ENCODE measurements around the gene CCKAR. TPM values are rescaled to one million over a fixed set of nuclear protein-coding genes. Genes with fewer than 3 reads are reported as not detected.

CCKAR gene
- polyA plus RNA-seq, 1 donor (not counting 4 experiments of a cell fraction or from before 2014, with no cell fraction given), result not detected

DNA sequence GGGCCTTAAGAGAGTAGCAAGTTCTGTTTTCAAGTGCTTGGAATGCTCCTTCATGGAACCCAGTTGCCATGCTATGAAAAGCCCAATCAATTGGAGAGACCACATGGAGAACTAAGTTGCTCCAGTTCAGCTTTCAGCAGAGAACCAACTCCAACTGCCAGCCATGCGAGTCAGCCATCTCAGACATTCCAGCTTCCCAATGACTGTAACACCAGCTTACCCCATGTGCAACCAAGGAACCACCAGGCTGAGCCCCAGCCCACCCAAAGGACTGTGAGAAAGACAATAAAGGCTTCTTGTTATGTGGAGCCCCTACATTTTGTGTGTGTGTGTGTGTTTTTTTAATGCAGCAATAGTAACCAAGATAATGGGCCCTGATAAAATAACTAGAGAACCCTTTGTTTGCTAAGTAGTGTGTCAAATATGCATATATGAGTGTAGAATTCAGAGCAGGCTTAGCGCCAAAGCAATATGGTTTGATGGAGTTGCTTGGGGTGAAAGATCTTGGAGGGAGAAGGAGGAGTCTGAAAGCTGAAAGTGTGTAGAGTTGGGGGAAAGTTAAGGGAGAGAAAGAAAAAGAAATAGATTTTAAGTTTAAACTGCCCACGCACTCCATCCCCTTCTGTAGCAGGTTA, 35.0 kb upstream of the CCKAR start:
- dilution Hi-C loops (cut with MboI; ENCODE audit: extremely low pct_ligation_motif_present, low sequenced_read_pairs), result no loop called here
- TF ChIP-seq, protein P1, sequence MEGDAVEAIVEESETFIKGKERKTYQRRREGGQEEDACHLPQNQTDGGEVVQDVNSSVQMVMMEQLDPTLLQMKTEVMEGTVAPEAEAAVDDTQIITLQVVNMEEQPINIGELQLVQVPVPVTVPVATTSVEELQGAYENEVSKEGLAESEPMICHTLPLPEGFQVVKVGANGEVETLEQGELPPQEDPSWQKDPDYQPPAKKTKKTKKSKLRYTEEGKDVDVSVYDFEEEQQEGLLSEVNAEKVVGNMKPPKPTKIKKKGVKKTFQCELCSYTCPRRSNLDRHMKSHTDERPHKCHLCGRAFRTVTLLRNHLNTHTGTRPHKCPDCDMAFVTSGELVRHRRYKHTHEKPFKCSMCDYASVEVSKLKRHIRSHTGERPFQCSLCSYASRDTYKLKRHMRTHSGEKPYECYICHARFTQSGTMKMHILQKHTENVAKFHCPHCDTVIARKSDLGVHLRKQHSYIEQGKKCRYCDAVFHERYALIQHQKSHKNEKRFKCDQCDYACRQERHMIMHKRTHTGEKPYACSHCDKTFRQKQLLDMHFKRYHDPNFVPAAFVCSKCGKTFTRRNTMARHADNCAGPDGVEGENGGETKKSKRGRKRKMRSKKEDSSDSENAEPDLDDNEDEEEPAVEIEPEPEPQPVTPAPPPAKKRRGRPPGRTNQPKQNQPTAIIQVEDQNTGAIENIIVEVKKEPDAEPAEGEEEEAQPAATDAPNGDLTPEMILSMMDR (optimal IDR thresholded peaks at IDR 0.05 in 1 of 3, IDR thresholded peaks at IDR 0.05 in 1 of 3, conservative IDR thresholded peaks at IDR 0.05 in 1 of 3; ENCODE audit: extremely low read depth in 1 of 3, insufficient read depth in 2 of 3, low read length in 3 of 3), result no peak
- no peak for TF ChIP-seq EZH2 (IDR thresholded peaks at IDR 0.05; ENCODE audit: low read length)
- Histone ChIP-seq H3K27ac (ENCODE audit: control insufficient read depth, insufficient read depth, low read length) (no peak overlapping the region), H3K4me1 (ENCODE audit: control insufficient read depth, extremely low read depth, insufficient read depth, low read length) (peaks cover 5% of the 10 kb centered on the region), H3K9me1 (ENCODE audit: control insufficient read depth, extremely low read depth, insufficient read depth, low read length) (no peaks in the 10 kb centered on the region), H3K9ac (ENCODE audit: control insufficient read depth, extremely low read depth, insufficient read depth, low read length) (no peak overlapping the region), H3K4me2 (ENCODE audit: control insufficient read depth, extremely low read depth, insufficient read depth, low read depth, low read length) (no peak overlapping the region), H3K27me3 (ENCODE audit: control insufficient read depth, extremely low read depth, insufficient read depth, low read length) (no peaks in the 10 kb centered on the region), H3K4me3 (ENCODE audit: control insufficient read depth in 2 of 3, extremely low read depth in 1 of 3, insufficient read depth in 2 of 3, low read depth in 1 of 3, low read length in 3 of 3) (no peak overlapping the region), H4K20me1 (ENCODE audit: control insufficient read depth, extremely low read depth, insufficient read depth, low read length) (no peaks in the 10 kb centered on the region), H3K9me3 (ENCODE audit: control insufficient read depth, low read depth, low read length) (peaks cover under 1% of the 10 kb centered on the region), H3K36me3 (ENCODE audit: control insufficient read depth in 2 of 2, extremely low read depth in 1 of 2, insufficient read depth in 2 of 2, low read length in 2 of 2) (no peaks in the 10 kb centered on the region), H2AFZ (ENCODE audit: control insufficient read depth, low read length) (no peak overlapping the region), H3K79me2 (ENCODE audit: control insufficient read depth, insufficient read depth, low read length) (no peaks in the 10 kb centered on the region)
- no peak for FAIRE-seq
- DNase-seq (ENCODE audit: low read depth, low spot score), result no peak

DNA sequence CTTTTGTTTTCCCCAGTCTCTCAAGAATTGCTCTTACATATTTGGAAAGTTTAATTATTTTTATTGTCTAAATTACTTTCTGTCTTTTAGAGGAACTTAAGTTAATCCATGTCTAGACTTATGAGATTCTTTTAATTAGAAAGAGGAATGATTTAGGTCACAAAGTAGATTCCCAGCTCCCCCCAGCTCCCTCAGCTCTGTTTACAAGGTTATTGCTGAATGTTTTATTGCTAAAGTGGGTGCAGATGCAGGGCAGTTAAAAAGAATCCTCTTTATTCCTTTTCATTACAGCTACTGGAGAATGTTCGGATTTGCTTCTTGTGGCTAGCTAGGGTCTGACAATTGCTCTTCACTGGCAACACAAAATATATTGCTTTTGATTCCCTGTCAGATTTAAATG, 33.7 kb upstream of the CCKAR start:
- no peaks in the 10 kb centered on the region for H3K27me3 ChIP-seq (ENCODE audit: control insufficient read depth, extremely low read depth, insufficient read depth, low read length)
- FAIRE-seq (no peak), DNase-seq (ENCODE audit: low read depth, low spot score) (no peak)
- peaks cover 5% of the 10 kb centered on the region for H3K4me1 ChIP-seq (ENCODE audit: control insufficient read depth, extremely low read depth, insufficient read depth, low read length)
- H3K9me3 ChIP-seq (ENCODE audit: control insufficient read depth, low read depth, low read length), result no peaks in the 10 kb centered on the region
- no peaks in the 10 kb centered on the region for H3K79me2 ChIP-seq (ENCODE audit: control insufficient read depth, insufficient read depth, low read length)
- dilution Hi-C loops (cut with MboI; ENCODE audit: extremely low pct_ligation_motif_present, low sequenced_read_pairs), result no loop called here
- H3K27ac ChIP-seq (ENCODE audit: control insufficient read depth, insufficient read depth, low read length), result no peak overlapping the region
- no peak for TF ChIP-seq EZH2 (IDR thresholded peaks at IDR 0.05; ENCODE audit: low read length)
- TF ChIP-seq, protein P1 (optimal IDR thresholded peaks at IDR 0.05 in 1 of 3, IDR thresholded peaks at IDR 0.05 in 1 of 3, conservative IDR thresholded peaks at IDR 0.05 in 1 of 3; ENCODE audit: extremely low read depth in 1 of 3, insufficient read depth in 2 of 3, low read length in 3 of 3), result no peak
- no peak overlapping the region for H3K4me2 ChIP-seq (ENCODE audit: control insufficient read depth, extremely low read depth, insufficient read depth, low read depth, low read length)
- H3K9me1 ChIP-seq (ENCODE audit: control insufficient read depth, extremely low read depth, insufficient read depth, low read length), result no peaks in the 10 kb centered on the region
- no peak overlapping the region for H3K9ac ChIP-seq (ENCODE audit: control insufficient read depth, extremely low read depth, insufficient read depth, low read length)
- no peaks in the 10 kb centered on the region for H4K20me1 ChIP-seq (ENCODE audit: control insufficient read depth, extremely low read depth, insufficient read depth, low read length)
- no peak overlapping the region for H3K4me3 ChIP-seq (ENCODE audit: control insufficient read depth in 2 of 3, extremely low read depth in 1 of 3, insufficient read depth in 2 of 3, low read depth in 1 of 3, low read length in 3 of 3)
- no peaks in the 10 kb centered on the region for H3K36me3 ChIP-seq (ENCODE audit: control insufficient read depth in 2 of 2, extremely low read depth in 1 of 2, insufficient read depth in 2 of 2, low read length in 2 of 2)
- H2AFZ ChIP-seq (ENCODE audit: control insufficient read depth, low read length), result no peak overlapping the region
